Measurements from ENCODE around the gene CCL2.

Gene CCL2

DNA sequence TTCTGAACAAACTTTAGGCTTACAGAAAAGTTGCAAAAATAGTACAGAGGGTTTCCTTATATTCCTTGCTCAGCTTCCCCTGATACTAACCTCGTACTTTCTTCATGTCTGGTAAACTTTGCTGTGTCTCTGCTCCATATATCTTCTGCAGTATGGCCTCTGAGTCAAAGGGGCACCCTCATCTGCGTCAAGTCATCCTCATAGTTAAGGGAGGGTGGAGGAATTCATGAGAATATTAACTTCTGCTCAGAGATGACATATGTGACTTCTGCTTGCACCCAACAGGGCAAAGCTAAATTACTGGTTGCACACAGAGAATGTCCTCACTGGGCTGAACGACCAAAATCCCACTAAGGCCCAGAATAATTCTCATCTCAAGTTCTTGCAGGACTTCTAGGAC lies 10.6 kb downstream of the CCL2 start:
- no peak for DNase-seq (ENCODE audit: low read depth in 2 of 2)

DNA sequence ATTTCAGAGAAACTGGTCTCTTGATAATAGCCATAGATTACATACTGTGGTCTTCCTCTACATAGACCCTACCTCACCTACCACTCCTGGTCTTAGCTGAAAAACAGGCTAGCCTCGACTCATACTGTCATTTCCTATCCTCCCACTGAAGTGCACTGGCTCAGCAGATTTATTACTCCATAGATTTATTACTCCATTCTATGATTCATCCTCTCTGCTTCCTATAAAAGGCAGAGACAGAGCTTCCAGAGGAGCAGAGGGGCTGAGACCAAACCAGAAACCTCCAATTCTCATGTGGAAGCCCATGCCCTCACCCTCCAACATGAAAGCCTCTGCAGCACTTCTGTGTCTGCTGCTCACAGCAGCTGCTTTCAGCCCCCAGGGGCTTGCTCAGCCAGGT lies 14.9 kb downstream of the CCL2 start, which contains the start of gene CCL7:
CCL7 (plus strand) TSS at position 253 of the 400 bp plus-strand sequence; CDS start at position 323, 70 bp downstream.
- DNase-seq (ENCODE audit: low read depth in 2 of 2) = no peak

DNA sequence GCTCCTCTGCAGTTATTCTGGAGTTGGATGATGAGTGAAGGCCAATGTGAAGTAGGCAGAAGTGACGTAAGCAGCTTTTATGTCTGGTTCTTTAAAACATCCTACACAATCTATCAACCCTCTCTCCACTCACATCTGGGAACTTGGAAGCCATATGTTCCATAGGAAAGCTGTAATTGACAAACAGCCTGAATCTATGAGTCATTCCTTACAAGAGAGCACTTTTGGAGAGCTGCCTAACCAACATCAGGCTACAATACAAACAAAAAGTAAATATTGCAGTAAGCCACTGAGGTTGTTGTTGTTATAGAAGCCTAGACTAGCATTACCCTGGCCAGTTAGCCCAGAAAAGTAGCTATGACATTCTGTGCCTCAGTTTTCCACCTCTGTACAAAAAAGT lies 20.8 kb downstream of the CCL2 start:
- DNase-seq (ENCODE audit: low read depth in 2 of 2) = no peak

DNA sequence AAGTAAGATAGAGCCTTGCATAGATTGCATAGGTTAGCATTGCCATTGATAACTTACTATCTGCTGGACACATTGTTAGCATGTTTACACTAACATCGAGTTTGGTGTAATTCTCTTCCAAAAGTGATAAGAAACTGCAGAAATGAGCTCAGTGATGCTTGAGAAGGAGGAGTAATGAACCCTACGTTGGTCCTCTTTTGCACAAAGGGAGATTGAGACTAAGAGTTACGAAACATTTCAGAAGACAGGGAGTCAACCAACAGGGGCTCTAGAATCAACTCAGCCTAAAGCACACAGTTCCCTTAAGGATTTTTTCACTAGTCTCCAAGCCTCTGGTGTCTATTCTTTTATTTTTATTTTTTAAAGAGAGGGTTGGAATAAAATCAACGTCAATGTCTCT lies 21.7 kb downstream of the CCL2 start:
- DNase-seq (ENCODE audit: low read depth in 2 of 2) = no peak

DNA sequence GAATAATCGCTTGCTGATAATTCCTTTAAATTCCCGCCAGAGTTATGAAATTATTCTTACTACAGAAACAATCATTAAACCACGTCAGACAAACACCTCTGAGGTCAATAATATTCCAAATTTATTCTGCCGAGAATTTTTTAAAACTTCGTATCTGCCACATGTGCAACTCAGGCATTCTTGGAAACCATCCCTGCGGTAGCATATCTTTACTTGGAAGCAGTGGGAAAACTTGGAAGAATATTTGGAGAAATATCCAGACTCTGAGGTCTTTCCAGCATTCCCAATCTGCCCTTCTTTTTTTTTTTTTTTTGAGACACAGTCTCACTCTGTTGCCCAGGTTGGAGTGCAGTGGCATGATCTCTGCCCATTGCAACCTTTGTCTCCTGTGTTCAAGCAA lies 28.5 kb downstream of the CCL2 start:
- DNase-seq (ENCODE audit: low read depth in 2 of 2) = no peak

DNA sequence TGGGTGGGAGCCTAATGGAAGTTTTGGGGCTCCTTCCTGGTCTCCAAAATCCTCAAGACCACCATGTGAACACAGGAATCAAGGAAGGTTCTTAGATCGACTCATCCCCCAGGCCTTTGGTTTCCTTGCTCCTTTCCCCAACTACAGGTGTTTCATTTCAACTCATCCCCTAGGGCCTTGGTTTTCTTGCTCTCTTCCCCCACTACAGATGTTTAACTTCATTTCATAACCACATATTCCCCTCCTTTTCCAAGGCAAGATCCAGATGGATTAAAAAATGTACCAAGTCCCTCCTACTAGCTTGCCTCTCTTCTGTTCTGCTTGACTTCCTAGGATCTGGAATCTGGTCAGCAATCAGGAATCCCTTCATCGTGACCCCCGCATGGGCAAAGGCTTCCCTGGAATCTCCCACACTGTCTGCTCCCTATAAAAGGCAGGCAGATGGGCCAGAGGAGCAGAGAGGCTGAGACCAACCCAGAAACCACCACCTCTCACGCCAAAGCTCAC lies 30.3 kb downstream of the CCL2 start, which contains the start of gene CCL11:
CCL11 (plus strand) TSS at position 457 of the 507 bp plus-strand sequence. CDS start 67 bp downstream, outside the sequence.
- DNase-seq (ENCODE audit: low read depth in 2 of 2) = no peak

DNA sequence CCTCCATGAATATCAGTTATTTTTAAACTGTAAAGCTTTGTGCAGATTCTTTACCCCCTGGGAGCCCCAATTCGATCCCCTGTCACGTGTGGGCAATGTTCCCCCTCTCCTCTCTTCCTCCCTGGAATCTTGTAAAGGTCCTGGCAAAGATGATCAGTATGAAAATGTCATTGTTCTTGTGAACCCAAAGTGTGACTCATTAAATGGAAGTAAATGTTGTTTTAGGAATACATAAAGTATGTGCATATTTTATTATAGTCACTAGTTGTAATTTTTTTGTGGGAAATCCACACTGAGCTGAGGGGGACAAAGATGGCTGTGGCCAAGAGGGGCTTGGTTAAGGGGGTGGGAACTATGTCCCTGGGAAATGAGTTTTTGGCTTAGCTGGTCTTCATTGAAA lies 32.8 kb downstream of the CCL2 start:
- no peak for DNase-seq (ENCODE audit: low read depth in 2 of 2)

DNA sequence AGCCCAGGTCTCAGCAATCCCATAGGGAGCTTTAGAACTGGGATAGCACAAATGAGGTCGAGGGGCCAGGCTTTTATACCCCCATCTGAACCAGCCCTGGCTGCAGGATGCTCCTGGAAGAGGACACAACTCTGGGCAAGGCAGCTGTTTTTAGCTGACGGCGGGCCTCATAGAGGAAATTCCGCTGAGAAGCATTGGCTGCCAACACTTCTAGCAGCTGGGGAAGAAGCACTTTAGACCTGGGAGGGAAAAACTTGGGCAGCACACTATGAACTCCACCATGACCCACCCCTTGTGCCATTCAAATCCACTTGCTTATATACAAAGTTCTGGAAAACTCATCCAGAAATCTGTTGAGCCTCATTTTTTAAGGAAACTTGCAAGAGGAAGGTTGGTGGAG lies 35.5 kb downstream of the CCL2 start:
- no peak for DNase-seq (ENCODE audit: low read depth in 2 of 2)

DNA sequence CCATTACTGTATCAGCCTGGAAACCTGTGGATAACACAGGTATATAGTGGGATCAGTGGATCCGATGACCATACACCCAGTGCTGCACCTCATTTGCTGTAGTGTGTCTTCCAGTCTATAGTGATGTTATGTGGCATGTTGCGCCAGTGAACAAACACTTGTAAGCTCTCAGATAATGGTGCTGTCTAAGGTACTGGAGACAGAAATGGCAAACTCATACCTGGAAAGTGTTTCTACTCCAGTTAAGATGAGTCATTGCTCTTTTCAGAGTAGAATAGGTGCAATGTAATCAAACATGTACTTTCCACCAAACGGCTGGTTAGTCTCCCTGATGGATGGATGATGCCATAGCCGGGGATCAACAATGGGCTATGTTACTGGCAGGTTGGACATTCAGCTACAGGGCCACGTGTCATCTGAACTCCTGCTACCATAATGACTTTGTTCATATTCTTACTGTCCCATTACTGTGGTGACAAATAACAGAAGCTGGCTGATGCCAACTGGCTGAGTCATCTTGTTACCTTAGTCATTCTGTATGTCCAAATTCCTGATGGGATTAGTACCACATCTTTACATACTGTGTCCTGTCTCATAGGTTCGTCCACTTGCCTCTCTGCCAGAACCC lies 36.8 kb downstream of the CCL2 start:
- DNase-seq (ENCODE audit: low read depth in 2 of 2) = no peak

DNA sequence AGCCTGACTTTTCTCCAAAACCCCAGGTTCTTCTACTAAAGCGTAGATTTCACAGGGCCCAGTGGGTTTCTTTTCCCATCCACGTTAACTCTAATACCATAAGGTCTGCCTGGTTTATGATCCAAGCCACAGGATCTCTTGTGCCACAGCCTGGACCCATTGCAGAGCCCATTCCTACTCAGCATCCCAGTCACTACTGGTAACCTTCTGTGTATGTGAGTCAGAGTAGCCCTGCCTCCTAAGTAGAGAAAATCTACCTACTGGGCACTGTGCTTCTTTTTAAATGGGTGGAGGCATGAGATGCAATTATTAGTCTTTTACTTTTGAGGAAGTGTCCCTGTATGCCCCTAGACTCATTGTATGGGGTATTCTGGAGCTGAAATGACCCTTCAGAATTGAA lies 43.9 kb downstream of the CCL2 start:
- DNase-seq (ENCODE audit: low read depth in 2 of 2) = no peak

DNA sequence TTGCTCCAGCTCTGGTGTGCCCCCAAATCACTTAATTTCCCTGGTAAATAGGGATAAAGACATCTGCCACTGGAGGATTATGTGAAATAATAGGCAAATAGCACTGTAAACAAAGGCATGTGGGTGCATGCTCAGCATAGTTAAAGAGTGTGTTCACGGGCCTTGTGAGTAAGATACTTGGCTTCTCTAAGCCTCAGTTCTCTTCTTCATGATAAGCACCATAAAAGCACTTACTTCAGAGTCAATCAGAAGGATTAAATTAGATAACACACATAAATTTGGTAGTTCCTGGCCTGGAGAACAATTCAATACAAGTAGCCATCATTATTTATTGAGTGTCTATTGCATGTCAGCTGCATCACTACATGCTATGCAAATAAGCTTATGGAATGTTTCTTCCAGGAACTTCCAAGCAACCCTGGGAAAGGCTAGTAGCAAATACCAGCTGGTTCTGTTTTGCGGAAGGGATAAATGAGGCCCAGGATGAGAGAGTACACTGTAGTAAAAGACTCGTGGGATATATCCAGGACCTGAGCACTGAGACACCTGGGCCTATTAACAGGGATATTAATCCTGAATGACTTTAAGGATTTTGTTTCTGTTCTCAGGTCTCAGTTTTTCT lies 45.0 kb downstream of the CCL2 start:
- DNase-seq (ENCODE audit: low read depth in 2 of 2) = no peak

DNA sequence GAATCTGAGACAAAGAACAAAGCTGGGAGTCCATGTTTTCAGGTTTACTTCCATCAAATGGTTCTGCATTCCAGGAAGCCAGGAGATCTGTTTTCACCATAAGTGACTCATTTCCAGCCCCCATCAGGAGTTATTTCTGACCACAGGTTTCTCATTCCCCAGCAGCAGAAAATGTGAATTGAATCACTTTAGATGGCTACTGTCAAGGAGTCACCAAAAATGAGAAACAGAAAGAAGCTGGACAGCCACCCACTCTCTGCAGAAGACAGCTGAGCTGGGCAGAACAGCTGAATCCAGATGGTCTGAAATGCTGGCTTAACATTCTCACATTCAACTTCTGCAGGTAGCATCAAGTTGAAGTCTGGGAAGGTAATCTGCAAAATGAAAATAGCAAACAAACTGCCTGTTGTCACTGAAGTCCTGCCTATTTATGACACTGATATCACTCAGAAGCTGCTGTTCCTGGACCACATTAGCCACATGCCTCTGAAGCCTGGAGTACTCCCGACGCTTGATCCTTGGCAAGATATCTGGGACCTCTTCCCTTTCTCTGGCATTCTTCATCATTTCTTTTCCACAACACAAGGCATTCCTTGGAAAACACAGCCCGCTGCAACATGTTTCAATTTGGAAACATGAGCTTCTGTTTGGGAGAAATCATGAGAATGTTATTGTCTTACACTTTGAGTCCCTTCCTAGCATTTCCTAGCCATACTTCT lies 45.7 kb downstream of the CCL2 start:
- DNase-seq (ENCODE audit: low read depth in 2 of 2) = no peak

DNA sequence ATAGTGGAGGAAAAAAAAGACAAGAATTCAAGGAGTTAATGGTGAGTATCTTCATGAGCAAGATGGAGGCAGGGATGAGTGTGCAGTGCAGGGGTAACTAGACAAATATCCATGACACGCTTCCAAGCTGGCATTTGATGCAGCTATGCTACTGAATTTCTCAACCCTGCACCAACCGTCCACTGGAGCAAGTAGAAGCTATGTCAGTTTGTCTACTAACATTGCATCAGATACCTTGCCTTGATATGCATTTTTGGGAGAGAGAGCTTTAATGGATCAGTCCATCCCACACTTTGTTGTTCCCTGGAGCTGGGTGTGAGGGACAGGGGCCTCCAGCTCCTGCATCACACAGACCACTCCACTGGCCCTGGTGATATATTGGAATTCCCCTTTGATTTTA lies 46.9 kb downstream of the CCL2 start:
- DNase-seq (ENCODE audit: low read depth in 2 of 2) = no peak

DNA sequence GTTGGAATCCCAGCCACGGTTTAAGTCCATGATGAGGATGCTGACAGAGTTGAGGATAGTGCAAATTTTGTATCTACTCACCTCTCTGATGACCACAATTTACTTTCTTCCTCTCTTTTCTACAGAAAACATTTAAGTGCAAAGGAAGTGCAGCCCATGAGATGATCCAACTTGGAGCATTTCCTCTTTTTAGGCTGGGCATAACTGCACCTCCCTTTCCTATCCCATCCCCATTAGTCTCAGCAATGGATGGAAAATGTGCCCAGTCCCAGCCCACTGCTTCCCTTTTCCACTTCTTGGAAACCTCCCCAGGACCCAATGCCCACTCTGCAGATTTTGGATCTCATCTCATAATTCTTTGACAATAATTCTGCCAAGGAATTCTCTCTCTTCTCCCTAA lies 47.6 kb downstream of the CCL2 start:
- no peak for DNase-seq (ENCODE audit: low read depth in 2 of 2)

DNA sequence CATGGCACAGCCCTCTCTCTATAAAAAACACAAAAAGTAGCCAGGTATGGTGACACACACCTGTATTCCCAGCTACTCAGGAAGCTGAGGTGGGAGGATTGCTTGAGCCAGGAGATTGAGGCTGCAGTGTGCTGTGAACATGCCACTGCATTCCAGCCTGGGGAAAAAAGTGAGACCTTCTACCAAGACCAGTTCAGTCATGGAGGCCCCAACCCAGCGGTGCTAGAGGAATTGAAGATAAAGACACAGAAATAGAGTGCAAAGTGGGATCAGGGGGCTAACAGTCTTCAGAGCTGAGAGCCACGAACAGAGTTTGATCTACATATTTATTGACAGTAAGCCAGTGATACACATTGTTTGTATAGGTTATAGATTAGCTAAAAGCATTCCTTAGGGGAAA lies 48.5 kb downstream of the CCL2 start:
- DNase-seq (ENCODE audit: low read depth in 2 of 2) = no peak

DNA sequence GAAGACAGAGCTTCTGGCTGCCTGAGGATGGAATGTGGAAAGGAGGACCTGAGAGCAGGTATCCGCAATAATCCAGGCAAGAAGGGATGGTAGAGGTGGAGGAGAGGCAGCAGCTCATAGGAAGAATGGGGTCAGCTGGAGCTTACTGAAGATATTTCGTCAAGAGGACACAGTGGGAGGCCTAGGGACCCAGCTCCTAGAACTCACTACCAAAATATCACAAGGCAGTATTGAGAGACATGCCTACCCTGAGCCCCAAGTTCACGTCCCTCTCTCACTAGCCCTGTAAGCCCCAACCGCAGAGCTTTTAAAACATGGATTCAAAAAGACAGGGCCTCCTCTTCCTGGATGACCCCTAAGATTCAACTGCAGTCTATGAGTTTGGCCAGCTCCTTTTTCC lies 50.0 kb downstream of the CCL2 start:
- no peak for DNase-seq (ENCODE audit: low read depth in 2 of 2)

DNA sequence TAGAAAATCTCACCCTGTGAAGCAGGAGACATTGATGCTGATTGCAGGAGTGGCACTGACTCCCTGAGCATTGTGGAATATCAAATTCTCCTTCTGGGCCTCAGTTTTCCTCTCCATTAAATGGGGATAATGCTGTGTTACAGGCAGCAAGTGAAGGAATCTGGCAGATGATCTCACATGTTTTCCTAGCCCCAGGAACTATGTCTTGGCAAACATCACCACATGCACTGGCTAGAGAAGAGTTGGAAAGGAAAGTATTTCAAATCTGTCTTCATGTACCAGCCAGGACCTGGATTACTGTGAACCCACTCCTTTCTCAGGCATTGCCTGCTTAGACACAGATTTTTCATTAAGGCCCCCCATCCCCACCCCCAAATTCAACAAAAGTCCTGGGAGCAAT lies 50.5 kb downstream of the CCL2 start:
- no peak for DNase-seq (ENCODE audit: low read depth in 2 of 2)

DNA sequence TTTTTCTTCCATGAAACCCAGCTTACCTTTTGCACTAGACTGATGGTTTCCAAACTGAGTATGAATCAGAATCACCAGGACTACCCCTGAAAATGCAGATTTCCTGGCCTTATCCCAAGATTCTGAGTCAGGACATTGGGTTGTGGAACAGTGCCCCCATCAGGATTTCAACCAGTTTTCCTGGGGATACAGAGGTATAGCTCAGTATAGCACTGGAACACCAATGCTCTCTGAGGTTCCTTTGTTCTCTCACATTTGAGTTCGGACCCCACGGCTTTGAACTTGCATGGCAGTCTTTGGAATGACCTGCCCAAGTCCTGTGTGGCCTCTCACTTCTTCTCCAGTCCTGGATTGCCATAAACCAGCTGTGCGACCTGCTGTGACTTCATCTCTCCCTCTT lies 51.4 kb downstream of the CCL2 start:
- no peak for DNase-seq (ENCODE audit: low read depth in 2 of 2)

All from stimulated activated CD4-positive, alpha-beta T cell treated with anti-CD3 and anti-CD28 coated beads, Interleukin-4, amount 100 ng/mL, for 48 hours (primary cell).